Activated CD8-positive, alpha-beta T cell treated with anti-CD3 and anti-CD28 coated beads, Interleukin-2, amount 10 ng/mL, durations not matched to agents 7 days and 5 days (primary cell): Measurements from ENCODE around the gene C5. TPM values are rescaled to one million over a fixed set of nuclear protein-coding genes. Genes with fewer than 3 reads are reported as not detected.

Experiments used
- ATAC-seq: fragments of 150-1000 bp; cut with Tn5 transposase; one replicate; pipeline ENCODE4 v1.10.0; 2021; ENCODE audit warnings: moderate library complexity
- CTCF ChIA-PET: fragments of 350-600 bp; sonication (Branson Sonifier 250); formaldehyde crosslinking; loops from one replicate; lab custom pipeline; 2021; ENCODE audit warnings: antibody characterized with exemption; lab: Charles Lee
- POLR2A ChIA-PET: fragments of 350-600 bp; sonication (Branson Sonifier 250); formaldehyde crosslinking; loops from one replicate; lab custom pipeline; 2021; ENCODE audit warnings: antibody characterized with exemption; lab: Charles Lee
- DNase-seq: peaks from one replicate; pipeline ENCODE4 v3.0.0-alpha.2; 2020
- H3K27ac Mint-ChIP-seq: one replicate; pipeline ENCODE4 v1.8.0; 2021; ENCODE audit warnings: mild to moderate bottlenecking, mixed read lengths
- H3K27me3 Mint-ChIP-seq: one replicate; pipeline ENCODE4 v1.8.0; 2021; ENCODE audit warnings: low read depth, mixed read lengths
- H3K36me3 Mint-ChIP-seq: one replicate; pipeline ENCODE4 v1.8.0; 2021; ENCODE audit warnings: low read depth, mixed read lengths
- H3K4me1 Mint-ChIP-seq: one replicate; pipeline ENCODE4 v1.8.0; 2021; ENCODE audit warnings: low read depth, mixed read lengths
- H3K4me3 Mint-ChIP-seq: one replicate; pipeline ENCODE4 v1.8.0; 2021; ENCODE audit warnings: mild to moderate bottlenecking, mixed read lengths
- H3K9me3 Mint-ChIP-seq: one replicate; pipeline ENCODE4 v1.8.0; 2022; ENCODE audit warnings: mixed read lengths; ENCODE audit not compliant: insufficient read depth
- total RNA-seq, 2 experiments: library from RNA; stranded (reverse); gene quantifications; one replicate each; pipeline ENCODE4 v1.2.3, GENCODE V29; 2021

The C5 gene
- total RNA-seq, 2 experiments from 2014 or later, result 1.3 to 2.3 TPM

GRCh38 chr9:120941046-120941770, 108.9 kb downstream of the C5 start:
- Mint-ChIP-seq H3K4me1 (peaks cover 15% of the 10 kb centered on the region), H3K36me3 (no peaks in the 10 kb centered on the region), H3K27me3 (peaks cover 8% of the 10 kb centered on the region), H3K4me3 (no peak overlapping the region), H3K9me3 (no peaks in the 10 kb centered on the region), H3K27ac (no peak overlapping the region)
- no peak for ATAC-seq
- POLR2A ChIA-PET, result no interaction called here
- no peak for DNase-seq
- CTCF ChIA-PET, result interaction anchor here (0.7 to 0.8 kb wide), 3 partner anchors 40 to 185 kb away, joined by 3 to 4 read pairs (median 3); no protein-coding TSS in a partner anchor

- Mint-ChIP-seq H3K4me3 (no peak overlapping the region), H3K9me3 (no peaks in the 10 kb centered on the region), H3K4me1 (peaks cover 21% of the 10 kb centered on the region), H3K27ac (no peak overlapping the region), H3K27me3 (peaks cover 8% of the 10 kb centered on the region), H3K36me3 (no peaks in the 10 kb centered on the region)
- ATAC-seq, result no peak
- POLR2A ChIA-PET, result no interaction called here
- DNase-seq, result no peak
- CTCF ChIA-PET, result no interaction called here
Measured at GRCh38 chr9:120940573-120940972, 109.5 kb downstream of the C5 start.

- Mint-ChIP-seq H3K27ac (no peak overlapping the region), H3K27me3 (peaks cover 8% of the 10 kb centered on the region), H3K4me3 (no peak overlapping the region), H3K36me3 (no peaks in the 10 kb centered on the region), H3K9me3 (no peaks in the 10 kb centered on the region), H3K4me1 (peaks cover 36% of the 10 kb centered on the region)
- ChIA-PET CTCF (interaction anchor here (0.9 to 1.4 kb wide), 8 partner anchors 12 to 182 kb away, joined by 3 to 5 read pairs (median 4); partner anchors contain the start of genes PHF19 and TRAF1), POLR2A (interaction anchor here (1.1 kb wide), 1 partner anchor 34 kb away, joined by 3 read pairs; no protein-coding TSS in a partner anchor)
- no peak for DNase-seq
- ATAC-seq, result no peak
Measured at GRCh38 chr9:120938851-120939250, 111.2 kb downstream of the C5 start.

GRCh38 chr9:120937596-120937995, 112.5 kb downstream of the C5 start:
- H3K9me3 Mint-ChIP-seq, result no peaks in the 10 kb centered on the region
- H3K27ac Mint-ChIP-seq, result peak overlapping the region; percentile 48
- no peak for ATAC-seq
- peaks cover 49% of the 10 kb centered on the region for H3K4me1 Mint-ChIP-seq
- ChIA-PET CTCF (interaction anchor here (0.7 to 7.2 kb wide), 16 partner anchors 12 to 341 kb away, joined by 3 to 66 read pairs (median 7); partner anchors contain the start of gene TRAF1), POLR2A (interaction anchor here (0.9 to 1.4 kb wide), 3 partner anchors 47 to 93 kb away, joined by 3 to 5 read pairs (median 3); no protein-coding TSS in a partner anchor)
- no peak overlapping the region for H3K4me3 Mint-ChIP-seq
- no peak for DNase-seq
- no peaks in the 10 kb centered on the region for H3K36me3 Mint-ChIP-seq
- H3K27me3 Mint-ChIP-seq, result peaks cover 8% of the 10 kb centered on the region

GRCh38 chr9:120937127-120937526, 112.9 kb downstream of the C5 start:
- DNase-seq, result no peak
- ATAC-seq, result no peak
- Mint-ChIP-seq H3K27ac (peak overlapping the region; percentile 77), H3K27me3 (peaks cover 8% of the 10 kb centered on the region), H3K9me3 (no peaks in the 10 kb centered on the region), H3K4me1 (peaks cover 54% of the 10 kb centered on the region), H3K4me3 (no peak overlapping the region), H3K36me3 (no peaks in the 10 kb centered on the region)
- POLR2A ChIA-PET, result interaction anchor here (0.9 to 1.7 kb wide), 4 partner anchors 21 to 93 kb away, joined by 3 to 5 read pairs (median 4); no protein-coding TSS in a partner anchor
- CTCF ChIA-PET, result interaction anchor here (0.6 to 7.2 kb wide), 23 partner anchors 9 to 342 kb away, joined by 3 to 66 read pairs (median 5); partner anchors contain the start of gene TRAF1

GRCh38 chr9:120936764-120937122, 113.3 kb downstream of the C5 start:
- H3K36me3 Mint-ChIP-seq, result no peaks in the 10 kb centered on the region
- H3K4me3 Mint-ChIP-seq, result peak overlapping the region; percentile 15
- no peaks in the 10 kb centered on the region for H3K9me3 Mint-ChIP-seq
- H3K27ac Mint-ChIP-seq, result peak overlapping the region; percentile 77
- ATAC-seq (no peak), DNase-seq (no peak)
- H3K27me3 Mint-ChIP-seq, result peaks cover 8% of the 10 kb centered on the region
- POLR2A ChIA-PET, result interaction anchor here (0.6 to 8.3 kb wide), 8 partner anchors 13 to 139 kb away, joined by 3 to 111 read pairs (median 4); partner anchors contain the start of genes PSMD5 and TRAF1
- peaks cover 57% of the 10 kb centered on the region for H3K4me1 Mint-ChIP-seq
- CTCF ChIA-PET, result interaction anchor here (0.6 to 7.2 kb wide), 25 partner anchors 10 to 342 kb away, joined by 3 to 66 read pairs (median 5); partner anchors contain the start of gene TRAF1

- peak; percentile 72 for ATAC-seq
- H3K4me1 Mint-ChIP-seq, result peaks cover 62% of the 10 kb centered on the region
- ChIA-PET POLR2A (interaction anchor here (0.6 to 8.3 kb wide), 7 partner anchors 13 to 139 kb away, joined by 3 to 111 read pairs (median 5); partner anchors contain the start of genes PHF19, PSMD5 and TRAF1), CTCF (interaction anchor here (0.6 to 7.2 kb wide), 29 partner anchors 10 to 343 kb away, joined by 3 to 66 read pairs (median 5); partner anchors contain the start of genes FBXW2 and TRAF1)
- peaks cover under 1% of the 10 kb centered on the region for H3K36me3 Mint-ChIP-seq
- DNase-seq, result peak; percentile 91
- H3K27me3 Mint-ChIP-seq, result peaks cover 5% of the 10 kb centered on the region
- no peaks in the 10 kb centered on the region for H3K9me3 Mint-ChIP-seq
- H3K4me3 Mint-ChIP-seq, result peak overlapping the region; percentile 15
- peak overlapping the region; percentile 77 for H3K27ac Mint-ChIP-seq
Measured at GRCh38 chr9:120936011-120936763, 113.9 kb downstream of the C5 start.

- peak overlapping the region; percentile 15 for H3K4me3 Mint-ChIP-seq
- H3K9me3 Mint-ChIP-seq, result no peaks in the 10 kb centered on the region
- CTCF ChIA-PET, result interaction anchor here (0.6 to 7.2 kb wide), 19 partner anchors 10 to 180 kb away, joined by 3 to 66 read pairs (median 5); partner anchors contain the start of genes FBXW2 and TRAF1
- ATAC-seq (no peak), DNase-seq (peak; percentile 42)
- H3K36me3 Mint-ChIP-seq, result peaks cover 4% of the 10 kb centered on the region
- no peaks in the 10 kb centered on the region for H3K27me3 Mint-ChIP-seq
- POLR2A ChIA-PET, result interaction anchor here (1.7 to 8.3 kb wide), 4 partner anchors 12 to 59 kb away, joined by 5 to 141 read pairs (median 62); partner anchors contain the start of genes PHF19 and TRAF1
- peak overlapping the region; percentile 77 for H3K27ac Mint-ChIP-seq
- H3K4me1 Mint-ChIP-seq, result peaks cover 68% of the 10 kb centered on the region
Measured at GRCh38 chr9:120935383-120935857, 114.7 kb downstream of the C5 start.

GRCh38 chr9:120934281-120934680, 115.8 kb downstream of the C5 start:
- H3K27ac Mint-ChIP-seq, result peak overlapping the region; percentile 86

GRCh38 chr9:120933310-120934055, 116.6 kb downstream of the C5 start:
- ATAC-seq, result no peak
- Mint-ChIP-seq H3K36me3 (peaks cover 4% of the 10 kb centered on the region), H3K9me3 (no peaks in the 10 kb centered on the region), H3K27me3 (no peaks in the 10 kb centered on the region), H3K4me1 (peaks cover 81% of the 10 kb centered on the region), H3K4me3 (no peak overlapping the region), H3K27ac (peak overlapping the region; percentile 86)
- ChIA-PET CTCF (interaction anchor here (1.0 to 7.2 kb wide), 7 partner anchors 9 to 177 kb away, joined by 3 to 66 read pairs (median 3); no protein-coding TSS in a partner anchor), POLR2A (interaction anchor here (0.6 to 15.6 kb wide), 6 partner anchors 10 to 138 kb away, joined by 3 to 344 read pairs (median 58); partner anchors contain the start of genes PHF19 and TRAF1)
- DNase-seq, result no peak

More at GRCh38 chr9:120934281-120934680, 115.8 kb downstream of the C5 start:
- H3K4me3 Mint-ChIP-seq, result peak overlapping the region; percentile 9
- no peaks in the 10 kb centered on the region for H3K9me3 Mint-ChIP-seq
- ChIA-PET POLR2A (interaction anchor here (0.6 to 15.6 kb wide), 5 partner anchors 11 to 137 kb away, joined by 3 to 344 read pairs (median 111); partner anchors contain the start of genes PHF19 and TRAF1), CTCF (interaction anchor here (1.0 to 7.2 kb wide), 8 partner anchors 25 to 178 kb away, joined by 3 to 66 read pairs (median 4); no protein-coding TSS in a partner anchor)
- no peak for ATAC-seq
- no peaks in the 10 kb centered on the region for H3K27me3 Mint-ChIP-seq
- DNase-seq, result peak; percentile 30
- peaks cover 4% of the 10 kb centered on the region for H3K36me3 Mint-ChIP-seq
- H3K4me1 Mint-ChIP-seq, result peaks cover 79% of the 10 kb centered on the region
